Common myeloid progenitor, CD34-positive (primary cell): Measurements from ENCODE around the gene TMEM238L.

ENCODE experiments used
- CTCF ChIA-PET: fragments of 350-600 bp; sonication (Branson Sonifier 250); formaldehyde crosslinking; loops from one replicate; lab custom pipeline; 2021; ENCODE audit warnings: antibody characterized with exemption; lab: Charles Lee
- POLR2A ChIA-PET: fragments of 350-600 bp; sonication (Branson Sonifier 250); formaldehyde crosslinking; loops from one replicate; lab custom pipeline; 2021; ENCODE audit warnings: antibody characterized with exemption; lab: Charles Lee
- DNase-seq, 3 donors: peaks; one replicate each; pipeline versions ENCODE4 v3.0.0 to v3.0.0-alpha.2; 2013
- H3K27ac ChIP-seq, 2 experiments: 1 replicate in 1 of 2; 2 replicates in 1 of 2; pipeline ENCODE4 v1.7.0; 2013; ENCODE audit warnings: inconsistent platforms in 2 of 2, low read length in 2 of 2, mild to moderate bottlenecking in 2 of 2, low read depth in 1 of 2, moderate library complexity in 1 of 2; ENCODE audit not compliant: severe bottlenecking in 2 of 2, insufficient read depth in 1 of 2, poor library complexity in 1 of 2
- H3K27me3 ChIP-seq, 5 experiments: replicated peaks in 2 of 5; 1 replicate in 3 of 5; 2 replicates in 2 of 5; pipeline versions ENCODE4 v1.6.1 to v1.7.0; 2013; ENCODE audit warnings: low read length in 4 of 5, mild to moderate bottlenecking in 2 of 5, moderate library complexity in 2 of 5, inconsistent platforms in 1 of 5; ENCODE audit not compliant: insufficient read depth in 5 of 5, control insufficient read depth in 4 of 5
- H3K36me3 ChIP-seq, 4 experiments: 1 replicate in 2 of 4; 2 replicates in 2 of 4; pipeline versions ENCODE4 v1.6.1 to v1.7.0; 2013; ENCODE audit warnings: low read length in 3 of 4, control low read depth in 1 of 4, mild to moderate bottlenecking in 1 of 4; ENCODE audit not compliant: control insufficient read depth in 4 of 4, insufficient read depth in 4 of 4
- H3K4me1 ChIP-seq, 4 experiments: 1 replicate in 3 of 4; 2 replicates in 1 of 4; pipeline versions ENCODE4 v1.6.1 to v1.7.1; 2013; ENCODE audit warnings: low read length in 3 of 4, mild to moderate bottlenecking in 3 of 4, control low read depth in 1 of 4, inconsistent platforms in 1 of 4, moderate library complexity in 1 of 4; ENCODE audit not compliant: control insufficient read depth in 4 of 4, insufficient read depth in 4 of 4; ENCODE audit errors: control extremely low read depth in 1 of 4
- H3K4me3 ChIP-seq, 7 experiments: 1 replicate in 4 of 7; 2 replicates in 3 of 7; pipeline versions ENCODE4 v1.5.1 to v1.7.0; 2013; ENCODE audit warnings: mild to moderate bottlenecking in 7 of 7, low read length in 6 of 7, moderate library complexity in 6 of 7, inconsistent platforms in 2 of 7, low read depth in 2 of 7, control low read depth in 1 of 7; ENCODE audit not compliant: insufficient read depth in 4 of 7, control insufficient read depth in 1 of 7; ENCODE audit errors: extremely low read depth in 1 of 7
- H3K9me3 ChIP-seq, 5 experiments: 1 replicate in 4 of 5; 2 replicates in 1 of 5; pipeline versions ENCODE4 v1.6.1 to v1.7.1; 2013; ENCODE audit warnings: low read length in 4 of 5, mild to moderate bottlenecking in 2 of 5, inconsistent platforms in 1 of 5, low read depth in 1 of 5, moderate library complexity in 1 of 5; ENCODE audit not compliant: control insufficient read depth in 4 of 5, insufficient read depth in 2 of 5; ENCODE audit errors: control extremely low read depth in 1 of 5
- WGBS: methylation state at CpG from one replicate; pipeline ENCODE4 v1.1.5; 2013; ENCODE audit not compliant: insufficient coverage; 5-methylcytosine and 5-hydroxymethylcytosine counted together

TMEM238L gene

DNA sequence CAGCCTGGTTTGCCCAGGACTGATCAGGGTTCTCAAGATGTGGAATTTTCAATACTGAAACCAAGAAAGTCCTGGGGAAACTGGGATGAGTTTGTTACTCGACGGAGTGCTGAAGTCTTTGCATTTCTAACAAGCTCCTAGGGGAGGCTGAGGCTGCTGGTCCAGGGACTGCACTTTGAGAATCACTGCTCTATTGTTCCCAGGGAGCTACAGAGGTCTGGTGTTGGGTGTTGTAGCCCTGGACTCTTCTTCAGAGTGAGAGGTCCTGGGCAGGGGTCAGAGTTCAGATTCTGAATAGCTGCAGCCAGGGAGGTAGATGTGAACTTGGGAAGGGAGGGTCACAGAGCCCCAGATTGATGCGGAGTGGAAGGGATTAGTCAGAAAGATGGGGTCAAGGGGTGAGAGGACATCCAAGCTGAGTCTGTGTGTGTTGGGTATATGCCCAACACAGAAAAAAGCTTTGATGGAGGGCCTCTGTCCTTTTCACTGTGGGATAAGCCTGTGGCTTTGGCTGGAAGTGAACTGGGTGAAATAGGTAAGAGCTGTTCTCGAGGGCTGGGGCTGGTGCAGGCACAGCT, 14.1 kb downstream of the TMEM238L start:
- no peaks in the 10 kb centered on the region for H3K9me3 ChIP-seq
- POLR2A ChIA-PET, result no interaction called here
- H3K4me3 ChIP-seq, result no peak overlapping the region
- no peak for DNase-seq
- H3K36me3 ChIP-seq, result no peaks in the 10 kb centered on the region
- CTCF ChIA-PET, result interaction anchor here (1.3 kb wide), 1 partner anchor 18 kb away, joined by 5 read pairs; no protein-coding TSS in a partner anchor
- H3K27ac ChIP-seq, result no peak overlapping the region
- 100% methylated on average over 2 of the region's 4 CpGs for WGBS
- no peaks in the 10 kb centered on the region for H3K27me3 ChIP-seq
- peaks cover 0 to 13% (median 10%) of the 10 kb centered on the region in 4 experiments for H3K4me1 ChIP-seq

DNA sequence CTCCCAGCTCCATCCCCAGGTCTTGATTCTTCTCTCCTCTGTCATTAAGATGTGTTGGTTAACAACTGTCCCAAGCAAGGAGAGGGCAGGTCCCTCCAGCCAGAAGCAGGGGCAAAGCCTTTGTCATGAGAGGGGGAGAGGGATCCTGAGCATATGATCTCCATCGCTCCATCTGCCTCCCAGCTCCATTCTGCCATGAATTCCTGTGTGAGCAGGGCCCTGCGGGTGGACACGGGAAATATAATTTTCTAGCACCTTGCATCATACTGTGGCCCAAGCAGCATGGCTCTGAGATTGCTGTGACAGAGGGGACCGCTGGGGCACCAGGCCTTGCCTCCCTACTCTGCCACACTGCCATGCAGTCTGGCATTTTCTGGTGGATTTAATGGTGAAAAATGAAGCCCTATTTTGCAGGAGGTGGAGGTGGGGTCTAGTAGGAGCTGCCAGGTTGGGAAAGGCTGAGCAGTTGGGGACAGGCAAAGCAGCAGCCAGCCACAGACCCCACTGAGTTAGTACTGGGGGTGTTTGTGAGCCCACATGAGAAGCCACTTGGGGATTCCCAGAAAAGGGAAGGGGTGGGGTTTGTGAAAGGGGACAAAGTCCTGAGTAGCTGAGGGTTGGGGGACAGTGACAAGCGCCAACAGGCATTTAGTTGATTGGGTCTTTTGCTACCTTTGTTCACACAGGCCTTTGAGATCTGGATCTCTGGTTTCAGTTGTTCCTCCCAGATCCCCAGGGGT, 16.4 kb downstream of the TMEM238L start:
- WGBS, result 91% methylated on average over 4 of the region's 5 CpGs
- CTCF ChIA-PET, result interaction anchor here (1.5 kb wide), 1 partner anchor 15 kb away, joined by 3 read pairs; no protein-coding TSS in a partner anchor
- Histone ChIP-seq H3K27me3 (no peaks in the 10 kb centered on the region), H3K27ac (no peak overlapping the region), H3K4me1 (peaks cover 0 to 10% (median 8%) of the 10 kb centered on the region in 4 experiments), H3K9me3 (peaks cover 0 to 3% (median 0%) of the 10 kb centered on the region in 5 experiments), H3K36me3 (no peaks in the 10 kb centered on the region), H3K4me3 (no peak overlapping the region)
- POLR2A ChIA-PET, result no interaction called here
- DNase-seq, result no peak

- Histone ChIP-seq H3K4me1 (no peaks in the 10 kb centered on the region), H3K4me3 (no peak overlapping the region), H3K9me3 (peaks cover 0 to 7% (median 0%) of the 10 kb centered on the region in 5 experiments), H3K27ac (no peak overlapping the region), H3K36me3 (no peaks in the 10 kb centered on the region), H3K27me3 (no peaks in the 10 kb centered on the region)
- ChIA-PET CTCF (interaction anchor here (1.1 kb wide), 1 partner anchor 12 kb away, joined by 3 read pairs; no protein-coding TSS in a partner anchor), POLR2A (no interaction called here)
- no peak for DNase-seq
- WGBS, result no CpG with 5 or more reads among the region's 2 CpGs
Measured at GRCh38 chr17:10785295-10785694, 18.6 kb downstream of the TMEM238L start.

- POLR2A ChIA-PET, result no interaction called here
- 100% methylated on average over 1 of the region's 2 CpGs for WGBS
Measured at GRCh38 chr17:10779609-10780008, 24.3 kb downstream of the TMEM238L start.

DNA sequence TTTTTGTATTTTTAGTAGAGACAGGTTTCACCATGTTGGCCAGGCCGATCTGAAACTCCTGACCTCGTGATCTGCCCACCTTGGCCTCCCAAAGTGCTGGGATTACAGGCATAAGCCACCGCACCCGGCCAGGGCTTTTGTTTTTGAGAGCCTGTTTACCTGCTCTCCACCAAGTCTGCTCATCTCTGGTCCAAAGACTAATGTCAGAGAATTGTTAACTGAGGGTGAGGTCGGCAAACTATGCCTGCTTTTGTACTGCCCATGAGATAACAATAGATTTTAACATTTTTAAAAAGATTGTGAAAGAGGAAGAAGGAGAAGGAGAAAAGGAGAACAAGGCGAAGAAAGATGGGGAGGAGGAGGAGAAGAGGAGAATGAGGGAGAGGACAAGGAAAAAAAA, 26.0 kb downstream of the TMEM238L start:
- Histone ChIP-seq H3K9me3 (peaks cover 0 to 7% (median 0%) of the 10 kb centered on the region in 5 experiments), H3K4me3 (no peak overlapping the region), H3K27ac (no peak overlapping the region), H3K4me1 (peaks cover 0 to 5% (median 0%) of the 10 kb centered on the region in 4 experiments), H3K27me3 (no peaks in the 10 kb centered on the region), H3K36me3 (no peaks in the 10 kb centered on the region)
- ChIA-PET CTCF (interaction anchor here (0.6 kb wide), 1 partner anchor 344 kb away, joined by 3 read pairs; no protein-coding TSS in a partner anchor), POLR2A (interaction anchor here (0.6 kb wide), 1 partner anchor 49 kb away, joined by 3 read pairs; no protein-coding TSS in a partner anchor)
- DNase-seq, result no peak
- WGBS, result 95% methylated on average over 5 of the region's 6 CpGs

More at GRCh38 chr17:10779609-10780008, 24.3 kb downstream of the TMEM238L start:
- Histone ChIP-seq H3K27ac (no peak overlapping the region), H3K4me3 (no peak overlapping the region), H3K4me1 (peaks cover 0 to 5% (median 0%) of the 10 kb centered on the region in 4 experiments), H3K27me3 (no peaks in the 10 kb centered on the region), H3K9me3 (peaks cover 0 to 10% (median 0%) of the 10 kb centered on the region in 5 experiments), H3K36me3 (no peaks in the 10 kb centered on the region)
- DNase-seq, result no peak
- CTCF ChIA-PET, result no interaction called here

- 96% methylated on average over 6 of the region's 11 CpGs for WGBS
- Histone ChIP-seq H3K36me3 (no peaks in the 10 kb centered on the region), H3K9me3 (peaks cover 0 to 9% (median 0%) of the 10 kb centered on the region in 5 experiments), H3K4me1 (peaks cover 0 to 5% (median 0%) of the 10 kb centered on the region in 4 experiments), H3K27me3 (no peaks in the 10 kb centered on the region), H3K27ac (no peak overlapping the region), H3K4me3 (no peak overlapping the region)
- no peak for DNase-seq
- POLR2A ChIA-PET, result interaction anchor here (0.6 to 0.7 kb wide), 2 partner anchors 49 to 67 kb away, joined by 3 to 4 read pairs; no protein-coding TSS in a partner anchor
- CTCF ChIA-PET, result interaction anchor here (0.6 kb wide), 1 partner anchor 344 kb away, joined by 3 read pairs; no protein-coding TSS in a partner anchor
Measured at GRCh38 chr17:10777131-10777807, 26.6 kb downstream of the TMEM238L start.
